Liver (tissue), 3 donors: ENCODE results near the gene SLC12A3.

Source experiments
- CTCF ChIP-seq: fragments of 150-350 bp; IDR thresholded peaks from 2 replicates; pipeline ENCODE4 v1.5.1; 2017; ENCODE audit warnings: improper control_type of control experiment, low read depth, low read length; ENCODE audit not compliant: missing input control
- FOXA1 ChIP-seq: IDR thresholded peaks from 2 replicates; pipeline ENCODE4 v1.6.1; 2016; ENCODE audit warnings: antibody characterized with exemption
- MAX ChIP-seq: IDR thresholded peaks from 2 replicates; pipeline ENCODE4 v1.6.1; 2016; ENCODE audit warnings: antibody characterized with exemption
- NR2F2 ChIP-seq: IDR thresholded peaks from 2 replicates; pipeline ENCODE4 v1.6.1; 2016; ENCODE audit warnings: antibody characterized with exemption
- TAF1 ChIP-seq: conservative IDR thresholded peaks from 2 replicates; pipeline ENCODE4 v1.6.1; 2016; ENCODE audit warnings: antibody characterized with exemption, mild to moderate bottlenecking
- YY1 ChIP-seq: IDR thresholded peaks from 2 replicates; pipeline ENCODE4 v1.6.1; 2016; ENCODE audit warnings: antibody characterized with exemption, mild to moderate bottlenecking
- TF ChIP-seq, protein P1 (sequence below): IDR thresholded peaks from 2 replicates; pipeline ENCODE4 v1.6.1; 2016; ENCODE audit warnings: antibody characterized with exemption, mild to moderate bottlenecking
- donor health status: healthy.
- donor health status: healthy.

DNA sequence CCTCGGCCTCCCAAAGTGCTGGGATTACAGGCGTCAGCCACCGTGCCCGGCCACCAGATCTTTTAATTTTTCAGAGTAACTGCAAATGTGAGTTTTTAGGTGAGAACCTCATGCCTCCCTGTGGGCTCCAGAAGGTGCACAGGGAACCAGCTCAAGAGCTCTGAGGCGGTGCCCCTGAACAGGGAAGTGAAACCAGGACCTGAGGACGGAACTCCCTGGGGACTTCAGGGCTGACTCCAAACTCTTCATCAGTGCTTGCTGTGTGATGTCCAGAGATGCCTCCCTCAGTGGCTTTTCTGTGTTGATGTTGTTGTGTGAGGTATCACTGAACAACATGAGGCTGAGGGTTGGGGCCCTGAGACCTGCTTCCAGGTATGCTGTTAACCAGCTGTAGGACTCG is 23.8 kb downstream of the SLC12A3 start:
- TF ChIP-seq NR2F2, result no peak
- no peak for TF ChIP-seq CTCF
- TF ChIP-seq FOXA1, result no peak
- no peak for TF ChIP-seq YY1
- TF ChIP-seq MAX, result no peak
- no peak for TF ChIP-seq TAF1
- TF ChIP-seq, protein P1, sequence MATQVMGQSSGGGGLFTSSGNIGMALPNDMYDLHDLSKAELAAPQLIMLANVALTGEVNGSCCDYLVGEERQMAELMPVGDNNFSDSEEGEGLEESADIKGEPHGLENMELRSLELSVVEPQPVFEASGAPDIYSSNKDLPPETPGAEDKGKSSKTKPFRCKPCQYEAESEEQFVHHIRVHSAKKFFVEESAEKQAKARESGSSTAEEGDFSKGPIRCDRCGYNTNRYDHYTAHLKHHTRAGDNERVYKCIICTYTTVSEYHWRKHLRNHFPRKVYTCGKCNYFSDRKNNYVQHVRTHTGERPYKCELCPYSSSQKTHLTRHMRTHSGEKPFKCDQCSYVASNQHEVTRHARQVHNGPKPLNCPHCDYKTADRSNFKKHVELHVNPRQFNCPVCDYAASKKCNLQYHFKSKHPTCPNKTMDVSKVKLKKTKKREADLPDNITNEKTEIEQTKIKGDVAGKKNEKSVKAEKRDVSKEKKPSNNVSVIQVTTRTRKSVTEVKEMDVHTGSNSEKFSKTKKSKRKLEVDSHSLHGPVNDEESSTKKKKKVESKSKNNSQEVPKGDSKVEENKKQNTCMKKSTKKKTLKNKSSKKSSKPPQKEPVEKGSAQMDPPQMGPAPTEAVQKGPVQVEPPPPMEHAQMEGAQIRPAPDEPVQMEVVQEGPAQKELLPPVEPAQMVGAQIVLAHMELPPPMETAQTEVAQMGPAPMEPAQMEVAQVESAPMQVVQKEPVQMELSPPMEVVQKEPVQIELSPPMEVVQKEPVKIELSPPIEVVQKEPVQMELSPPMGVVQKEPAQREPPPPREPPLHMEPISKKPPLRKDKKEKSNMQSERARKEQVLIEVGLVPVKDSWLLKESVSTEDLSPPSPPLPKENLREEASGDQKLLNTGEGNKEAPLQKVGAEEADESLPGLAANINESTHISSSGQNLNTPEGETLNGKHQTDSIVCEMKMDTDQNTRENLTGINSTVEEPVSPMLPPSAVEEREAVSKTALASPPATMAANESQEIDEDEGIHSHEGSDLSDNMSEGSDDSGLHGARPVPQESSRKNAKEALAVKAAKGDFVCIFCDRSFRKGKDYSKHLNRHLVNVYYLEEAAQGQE, result no peak
